GM18502 (cell line): ENCODE measurements around the gene C19orf33.
"Not testable (repeated sequence)": the region's sequence is repeated elsewhere in the genome, so short reads cannot be mapped to it uniquely, and the experiment has no call there.

Source experiments
- ATAC-seq: cut with Tn5 transposase; IDR thresholded peaks from one replicate; pipeline ENCODE4 v1.9.1; 2021; ENCODE audit warnings: mild to moderate bottlenecking; ENCODE audit not compliant: unreplicated experiment, poor library complexity

The C19orf33 gene

DNA sequence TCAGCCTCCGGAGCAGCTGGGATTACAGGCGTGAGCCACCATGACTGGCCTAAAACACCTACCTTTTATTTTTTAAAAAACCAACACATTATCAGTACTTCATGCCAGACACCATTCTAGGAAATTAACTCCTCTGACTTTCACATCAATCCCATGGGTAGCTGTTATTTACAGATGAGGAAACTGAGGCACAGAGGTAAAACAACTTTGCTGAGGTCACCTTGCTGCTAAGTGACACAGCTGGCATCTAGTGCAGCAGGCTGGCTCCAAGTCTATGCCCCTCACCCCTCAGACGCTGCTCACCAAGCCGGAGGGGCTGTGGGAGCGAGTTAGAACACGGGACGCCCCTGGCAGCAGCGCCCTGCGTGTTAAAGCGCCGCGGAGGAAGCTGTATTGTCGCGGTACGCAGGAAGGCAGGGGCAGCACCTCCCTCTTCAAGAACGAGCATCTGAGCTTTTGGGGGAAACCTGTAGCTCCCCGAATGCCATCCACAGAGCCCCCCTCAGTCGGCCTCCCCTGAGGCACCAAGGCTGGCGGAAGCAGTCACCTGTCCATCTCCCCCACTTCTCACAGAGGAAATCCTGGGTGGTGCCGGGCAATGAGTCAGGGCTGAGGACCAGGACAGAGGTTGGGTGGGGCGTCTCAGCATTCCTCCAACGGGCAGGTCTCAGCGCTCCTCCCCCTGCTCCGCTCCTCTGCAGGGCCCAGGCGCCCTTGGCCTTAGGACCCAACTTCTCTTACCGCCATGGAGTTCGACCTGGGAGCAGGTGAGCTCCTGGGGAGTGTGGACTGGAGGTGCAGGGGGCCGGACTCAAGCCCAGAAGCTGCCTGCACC is at the start of gene C19orf33:
Gene C19orf33, plus strand, starts transcription at position 735 of the 835 bp plus-strand sequence. Its CDS starts 11 bp downstream, at position 746.
- ATAC-seq, result no peak

DNA sequence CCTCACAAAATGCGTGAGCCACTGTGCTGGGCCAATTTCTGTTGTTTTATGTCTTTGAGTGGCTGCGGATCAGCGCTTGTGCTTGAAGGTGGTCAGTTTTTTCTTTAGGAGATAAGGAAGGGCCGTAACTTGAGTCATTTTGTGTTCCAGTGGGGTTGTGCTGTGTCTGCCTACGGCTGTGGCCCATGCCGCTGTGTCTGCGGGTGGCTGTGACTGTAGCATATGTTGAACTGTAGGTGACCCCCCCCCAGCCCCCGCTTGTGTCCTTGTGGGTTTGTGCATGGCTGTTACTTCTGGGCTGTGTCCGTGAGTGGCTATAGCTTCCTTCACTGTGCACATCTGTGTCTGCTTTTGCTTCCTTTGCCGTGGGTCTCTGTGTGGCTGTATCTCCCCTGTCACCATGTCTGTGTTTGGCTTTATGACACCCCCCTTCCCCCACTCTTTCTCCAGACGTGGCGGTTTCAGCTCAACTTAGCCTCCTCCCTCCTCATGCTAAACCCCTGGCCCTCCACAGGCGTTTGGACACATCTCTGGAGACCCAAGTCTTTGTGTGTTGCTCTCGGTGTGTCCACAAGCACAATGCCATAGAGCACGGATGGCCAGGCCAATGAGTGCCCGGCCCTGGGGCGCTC is 48.6 kb upstream of the C19orf33 start:
- no peak for ATAC-seq

DNA sequence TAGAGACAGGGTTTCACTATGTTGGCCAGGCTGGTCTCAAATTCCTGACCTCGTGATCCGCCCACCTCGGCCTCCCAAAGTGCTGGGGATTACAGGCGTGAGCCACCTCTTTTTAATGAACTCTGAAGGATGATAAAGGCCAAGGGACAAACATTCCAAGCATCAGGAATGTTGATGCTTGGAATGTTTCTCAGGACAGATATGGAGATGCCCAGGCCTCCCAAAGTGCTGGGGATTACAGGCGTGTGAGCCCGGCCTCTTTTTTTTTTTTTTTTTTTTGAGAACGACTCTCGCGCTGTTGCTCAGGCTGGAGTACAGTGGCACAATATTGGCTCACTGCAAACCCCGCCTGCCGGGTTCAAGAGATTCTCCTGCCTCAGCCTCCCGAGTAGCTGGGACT is 42.1 kb upstream of the C19orf33 start:
- ATAC-seq, result not testable (repeated sequence)

DNA sequence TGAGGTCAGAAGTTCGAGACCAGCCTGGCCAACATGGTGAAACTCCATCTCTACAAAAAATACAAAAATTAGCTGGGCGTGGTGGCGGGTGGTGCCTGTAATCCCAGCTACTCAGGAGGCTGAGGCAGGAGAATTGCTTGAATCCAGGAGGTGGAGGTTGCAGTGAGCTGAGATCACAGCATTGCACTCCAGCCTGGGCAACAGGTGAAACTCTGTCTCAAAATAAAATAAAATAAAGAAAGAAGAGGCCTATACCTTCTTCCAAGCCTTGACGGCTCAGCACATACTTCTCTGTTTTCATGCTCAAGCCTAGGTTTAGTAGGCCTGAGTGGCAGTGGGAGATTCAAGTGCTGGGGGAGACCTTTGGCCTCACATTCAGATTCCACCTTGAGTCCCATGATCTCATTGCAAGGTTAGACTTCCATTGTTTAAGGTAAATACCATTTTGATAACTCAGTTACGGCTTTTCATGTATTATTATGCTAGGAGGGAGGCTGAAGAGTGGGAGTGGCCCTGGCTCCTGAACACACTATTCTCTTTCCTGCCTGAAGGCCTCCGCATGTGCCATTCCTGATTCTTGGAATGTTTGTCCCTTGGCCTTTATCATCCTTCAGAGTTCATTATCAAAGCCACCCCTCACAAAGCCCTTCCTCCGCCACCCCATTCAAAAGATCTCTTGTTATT is 41.3 kb upstream of the C19orf33 start:
- ATAC-seq, result no peak

DNA sequence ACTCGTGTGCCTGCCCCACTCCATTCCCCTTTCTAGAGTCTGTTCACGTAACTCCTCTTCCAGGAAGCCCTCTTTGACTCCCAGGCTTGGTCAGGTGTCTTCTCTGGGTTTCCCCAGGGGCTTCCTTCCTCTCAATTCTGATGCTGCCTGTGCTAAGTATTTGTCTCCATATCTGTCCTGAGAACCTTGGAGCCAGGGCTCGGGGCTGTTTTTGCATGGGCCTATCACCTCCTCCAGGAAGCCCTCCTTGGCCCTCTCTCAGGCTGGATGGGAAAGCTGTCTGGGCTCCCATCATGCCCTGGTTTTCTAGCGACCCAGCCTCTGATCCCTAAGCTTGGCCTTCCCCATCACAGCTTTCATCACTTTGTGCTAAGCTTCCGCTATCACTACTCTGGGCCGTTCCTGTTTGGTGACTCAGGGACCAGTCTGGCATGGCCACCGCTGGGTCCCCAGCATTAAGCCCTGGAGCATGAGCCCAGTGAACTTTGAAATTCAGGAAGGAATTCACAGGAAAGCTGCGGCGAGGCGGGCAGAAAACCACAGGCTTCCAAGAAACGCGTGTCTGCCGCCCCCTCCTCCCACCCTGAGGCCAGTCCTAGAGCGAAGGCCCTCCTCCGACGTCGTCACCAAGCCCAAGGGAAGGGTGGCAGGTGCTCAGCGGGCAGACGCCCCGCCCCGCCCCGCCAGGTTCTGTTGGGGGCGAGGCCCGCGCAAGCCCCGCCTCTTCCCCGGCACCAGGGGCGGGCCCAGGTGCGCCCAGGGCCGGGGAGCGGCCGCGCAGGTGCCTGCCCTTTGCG is 40.2 kb upstream of the C19orf33 start:
- no peak for ATAC-seq

DNA sequence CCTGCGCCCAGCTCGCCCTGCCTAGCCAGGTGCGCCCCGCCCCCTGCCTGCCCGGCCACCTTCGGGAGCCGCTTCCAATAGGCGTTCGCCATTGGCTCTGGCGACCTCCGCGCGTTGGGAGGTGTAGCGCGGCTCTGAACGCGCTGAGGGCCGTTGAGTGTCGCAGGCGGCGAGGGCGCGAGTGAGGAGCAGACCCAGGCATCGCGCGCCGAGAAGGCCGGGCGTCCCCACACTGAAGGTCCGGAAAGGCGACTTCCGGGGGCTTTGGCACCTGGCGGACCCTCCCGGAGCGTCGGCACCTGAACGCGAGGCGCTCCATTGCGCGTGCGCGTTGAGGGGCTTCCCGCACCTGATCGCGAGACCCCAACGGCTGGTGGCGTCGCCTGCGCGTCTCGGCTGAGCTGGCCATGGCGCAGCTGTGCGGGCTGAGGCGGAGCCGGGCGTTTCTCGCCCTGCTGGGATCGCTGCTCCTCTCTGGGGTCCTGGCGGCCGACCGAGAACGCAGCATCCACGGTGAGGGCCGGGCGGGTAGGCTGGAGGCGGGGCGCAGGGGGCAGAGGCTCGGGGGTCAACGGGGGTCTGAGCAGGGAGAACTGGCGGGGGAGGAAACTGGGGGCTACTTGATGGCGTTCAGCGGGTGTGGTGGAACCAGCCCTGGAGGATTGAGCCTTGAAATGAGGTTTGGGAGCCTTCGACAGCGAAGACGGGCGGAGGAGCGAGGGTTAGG is 39.4 kb upstream of the C19orf33 start, which contains the start of gene SPINT2:
Gene SPINT2, plus strand, starts transcription at position 88 of the 727 bp plus-strand sequence. Its CDS starts 320 bp downstream, at position 408.
- no peak for ATAC-seq

DNA sequence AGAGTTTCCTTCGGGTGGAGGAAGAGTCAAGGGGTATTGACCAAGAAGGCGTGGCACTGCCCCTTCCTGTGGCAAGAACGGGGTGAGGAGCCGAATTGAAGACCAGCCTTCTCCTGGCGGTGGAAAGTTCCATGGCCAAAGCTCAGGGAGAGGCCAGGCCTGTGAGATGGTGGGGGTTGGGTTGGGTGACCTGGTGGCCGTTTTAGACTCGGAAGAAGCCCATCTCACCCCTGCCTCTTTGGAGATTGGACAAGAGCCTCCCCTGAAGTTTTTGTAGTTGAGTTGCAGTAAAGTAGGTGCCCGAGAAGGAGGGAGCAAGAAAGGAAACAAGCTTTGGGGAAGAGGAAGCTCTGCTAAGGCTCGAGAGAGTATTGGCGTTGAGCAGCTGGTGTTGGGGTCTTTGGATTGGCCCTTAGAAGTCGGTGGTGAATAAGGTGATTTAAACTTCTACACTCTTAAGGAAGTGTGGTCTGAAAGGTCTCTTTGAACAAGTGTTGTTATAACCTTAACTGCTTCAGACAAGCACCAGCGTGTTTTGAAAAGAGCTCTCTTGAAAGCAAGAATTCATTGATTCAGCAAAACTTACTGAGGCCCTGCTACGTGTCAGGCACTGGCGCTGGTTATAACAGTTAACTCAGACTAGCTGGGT is 38.7 kb upstream of the C19orf33 start:
- no peak for ATAC-seq

DNA sequence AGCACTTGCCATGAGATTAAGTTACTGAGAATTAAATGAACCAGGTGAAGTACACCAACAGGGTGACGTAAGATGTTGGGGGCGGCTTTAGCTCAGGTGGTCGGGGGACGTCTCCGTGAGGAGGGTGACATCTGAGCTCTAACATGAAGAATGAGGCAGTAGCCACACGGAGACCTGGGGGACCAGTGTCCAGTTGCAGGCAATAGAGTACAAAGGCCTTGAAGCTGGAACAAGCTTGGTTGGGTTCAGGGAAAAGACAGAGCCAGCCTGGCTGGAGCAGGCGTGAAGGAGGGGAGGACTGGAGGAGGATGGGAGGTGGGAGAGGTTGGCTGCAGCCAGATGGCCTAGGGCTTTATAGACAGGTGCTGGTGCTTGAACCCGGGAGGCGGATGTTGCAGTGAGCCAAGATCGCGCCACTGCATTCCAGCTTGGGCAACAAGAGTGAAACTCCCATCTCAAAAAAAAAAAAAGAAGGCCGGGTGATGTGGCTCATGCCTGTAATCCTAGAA is 38.1 kb upstream of the C19orf33 start:
- no peak for ATAC-seq

DNA sequence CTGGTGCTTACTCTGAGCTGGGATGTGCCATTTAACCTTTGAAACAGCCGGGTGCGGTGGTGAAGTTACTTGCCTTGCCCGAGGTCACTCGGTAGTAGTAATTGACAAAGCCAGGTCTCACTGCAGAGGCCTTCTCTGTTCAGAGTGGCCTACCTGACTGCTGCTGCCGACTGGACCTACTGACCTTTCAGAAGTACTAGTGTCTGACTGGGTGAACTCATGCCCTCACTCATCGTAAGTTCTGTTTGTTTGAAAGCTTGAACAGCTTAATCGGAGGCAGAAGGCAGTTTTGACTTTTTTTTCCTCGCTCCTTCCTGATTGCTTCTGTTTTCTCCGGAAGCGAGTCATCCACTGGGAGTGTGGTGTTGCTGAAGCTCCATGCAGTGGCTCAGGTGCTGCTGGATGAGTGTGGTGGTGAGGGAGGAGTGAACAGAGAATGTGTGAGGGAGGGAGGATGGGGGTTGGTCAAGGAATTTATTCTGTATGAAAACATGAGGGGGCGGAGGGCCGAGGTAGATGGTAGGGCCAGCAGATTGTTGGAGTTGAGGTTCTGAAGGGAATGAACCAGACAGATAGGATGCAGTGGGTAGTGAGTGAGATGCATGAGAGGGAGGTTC is 37.0 kb upstream of the C19orf33 start:
- ATAC-seq, result no peak

DNA sequence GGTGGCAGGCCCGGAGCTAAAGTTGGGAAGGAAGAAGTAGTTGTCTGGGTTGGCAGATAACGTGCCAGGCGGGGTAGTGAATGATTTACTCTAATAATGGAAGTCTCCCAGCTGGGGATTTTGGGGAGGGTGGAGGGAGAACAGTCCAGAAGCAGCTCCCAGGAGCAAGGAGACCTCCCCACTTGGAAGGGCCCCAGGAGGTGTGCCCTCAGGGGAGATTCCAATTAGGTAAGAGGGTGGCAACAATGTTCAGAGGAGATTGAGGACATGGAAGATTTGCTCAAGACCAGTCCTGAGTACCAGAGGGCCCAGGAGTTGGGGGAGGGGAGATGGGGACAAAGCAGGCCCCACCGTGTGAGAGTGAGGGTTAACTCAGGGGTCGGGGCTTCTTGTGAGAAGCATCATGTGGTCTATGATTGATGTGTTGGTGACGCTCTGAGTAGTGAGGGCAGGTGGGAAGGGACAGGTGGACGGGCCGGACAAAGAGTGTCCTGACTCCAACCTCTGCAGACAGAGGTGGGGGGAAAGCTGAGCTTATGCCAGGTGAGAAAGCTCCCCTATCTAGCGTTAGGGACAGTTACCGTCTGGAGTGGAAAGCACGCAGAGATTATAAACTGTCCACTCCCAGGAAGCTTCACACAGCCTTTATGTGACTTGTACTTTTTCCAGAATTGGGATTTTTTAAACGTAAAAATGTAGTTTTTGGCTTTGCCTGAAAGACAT is 36.1 kb upstream of the C19orf33 start:
- ATAC-seq, result no peak

DNA sequence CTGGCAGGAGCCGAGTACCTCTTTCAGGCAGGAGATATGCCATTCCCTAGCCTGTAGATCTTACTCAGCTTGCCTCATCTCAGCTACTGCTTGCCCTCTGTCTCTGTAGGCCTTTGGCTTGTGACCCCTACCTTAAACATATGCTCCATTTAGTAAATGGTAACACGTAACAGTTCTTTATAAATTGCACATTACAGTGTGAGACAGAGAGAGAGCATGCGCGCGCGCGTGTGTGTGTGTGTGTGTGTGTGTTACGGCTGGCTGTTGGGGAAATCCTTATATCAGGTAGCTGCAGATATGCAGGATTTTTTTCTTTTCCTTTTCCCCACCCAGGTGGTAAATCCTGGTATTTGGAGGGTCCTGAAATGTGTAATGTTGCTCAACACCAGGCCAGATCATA is 35.5 kb upstream of the C19orf33 start:
- ATAC-seq, result no peak

DNA sequence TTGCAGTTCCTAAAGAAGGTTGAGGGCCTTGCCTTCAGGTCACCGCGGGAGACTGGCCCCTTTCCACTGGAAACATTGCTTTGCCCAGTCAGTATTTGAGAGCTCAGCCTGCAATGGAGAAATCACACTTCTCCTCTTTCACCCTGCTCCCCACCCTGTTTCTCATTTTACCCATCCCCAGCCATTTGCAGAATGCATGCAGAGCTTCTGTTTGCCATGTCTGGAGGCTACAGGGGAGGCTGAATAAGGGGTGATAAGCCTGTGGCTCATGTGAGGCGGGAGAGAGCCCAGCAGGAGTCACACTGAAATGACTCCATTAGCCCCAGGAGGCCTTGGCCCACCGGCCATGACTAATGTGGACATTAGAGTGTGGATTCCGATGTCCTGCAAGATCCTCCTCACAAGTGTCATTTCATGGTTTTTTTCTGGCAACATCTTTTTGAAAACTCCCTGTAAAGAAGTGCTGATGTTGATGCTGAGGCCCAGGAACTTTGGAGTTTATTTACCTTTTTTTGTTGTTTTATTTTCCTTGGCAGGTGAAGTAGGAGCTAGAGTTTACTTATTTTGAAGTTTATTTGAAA is 33.4 kb upstream of the C19orf33 start:
- ATAC-seq, result no peak

DNA sequence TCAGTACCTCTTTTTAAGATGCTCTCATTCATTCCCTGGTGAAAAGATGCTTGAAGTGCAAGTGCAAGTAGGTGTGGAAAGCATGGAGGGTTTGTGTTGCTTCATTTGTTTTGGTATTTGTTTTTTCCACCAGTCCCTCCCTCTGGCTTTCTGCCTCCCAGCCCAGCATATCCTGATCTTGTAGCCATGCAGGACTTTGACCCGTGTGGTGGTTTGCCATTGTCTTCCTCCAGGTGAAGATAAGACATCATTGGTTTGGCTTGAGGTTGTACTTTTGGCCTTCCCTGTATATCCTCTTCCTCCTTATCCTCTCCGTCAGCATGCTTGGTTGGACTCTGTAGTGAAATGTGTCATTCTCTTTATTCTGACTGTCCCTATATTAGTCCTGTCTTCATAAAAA is 30.6 kb upstream of the C19orf33 start:
- ATAC-seq, result no peak

DNA sequence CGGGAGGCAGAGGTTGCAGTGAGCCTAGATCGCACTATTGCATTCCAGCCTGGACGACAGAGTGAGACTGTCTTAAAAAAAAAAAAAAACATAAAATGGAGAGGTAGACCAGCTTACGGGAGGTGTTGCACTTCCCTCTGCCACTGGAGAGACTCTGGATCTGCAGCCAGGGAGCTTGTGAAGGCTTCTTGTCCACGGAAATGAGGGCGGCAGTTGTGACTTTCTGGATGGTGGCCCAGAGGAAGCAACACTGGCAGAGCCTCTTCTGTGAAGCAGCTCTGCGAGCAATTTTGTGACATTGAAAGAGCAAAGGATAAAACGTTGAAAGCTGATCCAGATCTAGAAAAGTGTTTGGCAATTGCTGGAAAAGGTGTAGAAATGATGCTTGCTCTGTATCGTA is 29.3 kb upstream of the C19orf33 start:
- ATAC-seq, result no peak

DNA sequence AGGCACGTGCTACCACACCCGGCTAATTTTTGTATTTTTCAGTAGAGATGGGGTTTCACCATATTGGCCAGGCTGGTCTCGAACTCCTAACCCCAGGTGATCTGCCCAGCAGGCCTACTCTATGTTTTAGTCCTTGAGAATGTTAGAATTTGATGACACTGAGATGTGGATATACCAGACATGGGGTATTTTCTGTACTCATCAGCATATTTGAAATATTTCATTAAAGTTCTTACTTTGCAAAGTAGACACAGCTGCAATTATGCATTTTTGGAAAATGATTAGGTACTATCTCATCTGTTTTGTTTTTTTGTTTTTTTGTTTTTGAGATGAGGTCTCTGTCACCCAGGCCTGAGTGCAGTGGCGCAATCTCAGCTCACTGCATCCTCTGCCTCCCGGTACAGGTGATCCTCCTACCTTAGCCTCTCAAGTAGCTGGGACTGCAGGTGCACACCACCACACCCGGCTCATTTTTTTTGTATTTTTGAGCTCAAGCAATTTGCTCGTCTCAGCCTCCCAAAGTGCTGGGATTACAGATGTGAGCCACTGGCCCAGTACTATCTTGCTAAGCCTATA is 27.0 kb upstream of the C19orf33 start:
- ATAC-seq, result no peak

DNA sequence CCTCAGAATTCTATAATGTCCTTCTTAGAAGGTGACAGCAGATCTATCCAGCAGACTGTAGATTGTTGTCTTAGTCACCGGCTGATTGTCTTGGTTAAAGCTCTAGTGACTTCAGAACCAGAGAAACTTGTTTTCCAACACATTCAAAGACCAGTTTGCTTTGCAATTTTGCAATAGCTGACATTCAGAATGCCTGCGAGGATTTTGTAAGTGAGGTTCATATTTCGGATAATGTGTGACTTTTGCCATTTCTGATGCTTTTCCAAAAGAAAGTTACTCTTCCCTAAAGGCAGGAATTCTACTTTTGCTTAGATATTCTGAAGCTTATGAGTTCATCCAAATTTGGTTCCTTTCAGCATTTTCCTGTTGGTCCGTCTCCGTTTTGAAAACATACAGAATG is 26.5 kb upstream of the C19orf33 start:
- no peak for ATAC-seq

DNA sequence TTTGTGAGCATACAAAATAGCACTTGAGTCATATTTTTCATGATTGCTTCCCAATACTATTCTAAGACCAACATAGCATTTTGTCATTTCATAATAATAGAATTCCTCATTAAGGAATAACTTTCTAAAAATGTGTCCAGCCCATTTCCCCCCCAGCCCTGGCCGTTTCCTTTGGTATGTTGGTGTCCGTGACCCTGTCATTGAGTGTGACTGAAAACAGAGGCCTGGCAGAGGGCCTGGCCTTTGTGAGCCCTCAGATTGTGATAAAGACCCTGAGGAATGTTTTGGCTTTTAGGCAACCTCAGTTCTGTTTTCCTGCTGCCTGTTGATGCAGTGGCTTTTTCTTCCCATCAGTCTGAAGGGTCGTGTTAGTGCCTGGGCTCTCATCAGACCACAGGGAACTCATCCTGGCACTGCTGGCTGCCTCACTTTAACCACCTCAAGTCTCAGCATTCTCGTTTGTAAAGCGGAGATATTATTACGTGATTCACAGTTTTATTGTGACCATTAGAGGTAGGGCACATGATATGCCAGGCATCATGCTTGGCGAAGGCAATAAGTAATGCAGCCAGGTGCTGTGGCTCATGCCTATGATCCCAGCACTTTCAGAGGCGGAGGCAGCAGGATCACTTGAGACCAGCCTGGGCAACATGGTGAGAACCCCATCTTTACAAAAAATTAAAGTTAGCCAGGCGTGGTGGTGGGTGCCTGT is 25.9 kb upstream of the C19orf33 start:
- ATAC-seq, result no peak
